Measurements from ENCODE around the gene ARSI.

The ARSI gene

DNA sequence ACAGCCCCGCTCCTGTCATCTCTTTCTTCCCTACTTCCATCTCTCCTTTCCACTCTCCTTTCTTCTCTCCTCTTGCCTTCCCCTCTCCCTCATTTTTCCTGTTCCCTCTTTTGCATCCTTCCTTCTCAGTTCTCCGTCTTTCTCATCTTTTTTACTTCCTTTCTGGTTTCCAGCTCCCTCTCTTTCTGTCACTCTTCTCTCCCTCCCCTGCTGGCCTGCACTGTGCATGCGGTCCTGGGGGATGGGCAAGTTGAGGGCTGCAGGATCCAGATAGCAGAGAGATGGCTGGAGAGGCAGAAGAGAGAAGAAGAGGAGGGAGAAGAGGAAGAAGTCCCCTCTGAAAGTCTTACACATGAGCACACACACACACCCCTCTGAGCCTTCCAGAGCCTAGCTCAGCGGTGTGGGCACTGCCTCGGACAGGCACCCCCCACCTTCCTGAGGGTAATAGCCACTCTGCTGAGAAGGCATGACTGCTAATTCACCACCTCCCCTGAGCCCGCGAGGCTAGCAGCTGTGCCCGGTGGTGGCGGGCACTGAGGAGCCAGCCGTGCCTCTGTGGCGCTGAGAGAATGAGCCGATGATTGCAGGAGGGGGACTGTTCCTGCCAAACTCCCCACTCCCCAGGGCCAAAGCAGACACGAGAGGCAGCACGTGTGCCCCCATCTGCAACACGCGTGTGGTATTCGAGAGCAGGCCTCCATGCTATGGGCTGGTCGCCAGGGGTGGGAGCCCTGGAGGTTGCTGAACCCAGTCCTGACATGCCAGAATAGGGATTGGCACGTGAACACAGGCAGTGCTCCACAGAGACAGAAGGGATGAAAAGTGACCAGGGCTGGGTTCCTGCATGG lies 9.4 kb downstream of the ARSI start:
- no peak for DNase-seq (ENCODE audit: low spot score)

GRCh38 chr5:150291388-150292385 lies 11.0 kb downstream of the ARSI start:
- DNase-seq (ENCODE audit: low spot score): no peak

- DNase-seq (ENCODE audit: low spot score): no peak
Observed at GRCh38 chr5:150289551-150290390, 12.9 kb downstream of the ARSI start, which contains the start of gene CAMK2A. Gene CAMK2A, minus strand, starts transcription at chr5:150289773. Its CDS starts 148 bp downstream, at chr5:150289625.

GRCh38 chr5:150288791-150289190 lies 13.9 kb downstream of the ARSI start:
- no peak for DNase-seq (ENCODE audit: low spot score)

DNA sequence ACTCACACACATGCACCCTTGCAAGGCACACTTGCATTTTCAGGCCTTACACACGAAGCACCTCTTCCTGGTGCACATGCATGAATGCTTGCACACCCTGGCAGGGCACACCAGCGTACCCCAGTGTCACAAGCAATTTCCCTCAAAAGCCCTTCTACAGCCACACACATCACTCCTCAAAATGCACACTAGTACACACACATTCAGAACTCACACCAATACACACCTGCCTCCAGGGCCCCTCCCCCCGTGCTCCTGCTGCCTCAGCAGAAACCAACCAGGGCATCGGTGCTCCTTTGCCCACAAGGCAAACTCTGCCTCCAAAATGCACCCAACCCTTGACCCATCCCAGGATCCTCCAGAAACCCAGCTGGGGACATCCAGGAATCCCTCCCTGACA lies 14.3 kb downstream of the ARSI start:
- no peak for DNase-seq (ENCODE audit: low spot score)

GRCh38 chr5:150286820-150287219 lies 15.9 kb downstream of the ARSI start:
- DNase-seq (ENCODE audit: low spot score): no peak

GRCh38 chr5:150285114-150285513 lies 17.6 kb downstream of the ARSI start:
- DNase-seq (ENCODE audit: low spot score): no peak

GRCh38 chr5:150284311-150284710 lies 18.4 kb downstream of the ARSI start:
- DNase-seq (ENCODE audit: low spot score): no peak

- DNase-seq (ENCODE audit: low spot score): no peak
Observed at GRCh38 chr5:150283904-150284303, 18.8 kb downstream of the ARSI start.

GRCh38 chr5:150281987-150282386 lies 20.7 kb downstream of the ARSI start:
- DNase-seq (ENCODE audit: low spot score): no peak

- no peak for DNase-seq (ENCODE audit: low spot score)
Observed at GRCh38 chr5:150279330-150280020, 23.2 kb downstream of the ARSI start.

DNA sequence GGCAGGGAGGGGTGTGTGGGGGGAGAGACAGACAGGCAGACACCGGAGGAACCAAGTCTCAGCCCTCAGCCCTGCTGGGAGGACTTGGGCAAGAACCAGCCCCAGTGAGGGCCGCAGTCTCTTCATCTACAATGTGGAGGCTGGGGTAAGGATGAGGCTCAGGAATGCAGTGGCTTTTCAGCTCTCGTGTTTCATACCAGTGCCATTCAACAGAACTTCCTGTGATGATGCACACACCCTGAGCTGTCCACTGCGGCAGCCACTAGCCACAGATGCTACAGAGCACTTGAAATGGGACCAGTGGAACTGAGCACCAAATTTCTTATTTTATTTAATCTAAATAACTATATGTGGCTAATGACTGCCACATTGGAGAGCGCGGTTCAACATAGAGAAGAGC lies 23.8 kb downstream of the ARSI start:
- no peak for DNase-seq (ENCODE audit: low spot score)

GRCh38 chr5:150278046-150278730 lies 24.5 kb downstream of the ARSI start:
- no peak for DNase-seq (ENCODE audit: low spot score)

DNA sequence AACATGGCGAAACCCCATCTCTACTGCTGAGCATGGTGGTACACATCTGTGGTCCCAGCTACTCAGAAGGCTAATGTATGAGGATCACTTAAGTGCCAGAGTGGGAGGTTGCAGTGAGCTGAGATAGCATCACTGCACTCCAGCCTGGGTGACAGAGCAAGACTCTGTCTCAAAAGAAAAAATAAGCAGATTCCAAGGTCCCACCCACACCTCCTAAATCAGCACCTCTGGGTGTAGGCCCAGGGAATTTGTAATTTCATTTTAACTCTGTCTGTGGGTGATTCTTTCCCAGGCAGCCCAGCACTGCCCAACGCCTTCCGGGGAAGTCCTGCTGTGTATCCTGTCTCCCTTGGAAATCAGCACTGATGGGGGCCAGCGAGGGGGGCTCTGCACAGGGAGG lies 25.7 kb downstream of the ARSI start:
- DNase-seq (ENCODE audit: low spot score): no peak

DNA sequence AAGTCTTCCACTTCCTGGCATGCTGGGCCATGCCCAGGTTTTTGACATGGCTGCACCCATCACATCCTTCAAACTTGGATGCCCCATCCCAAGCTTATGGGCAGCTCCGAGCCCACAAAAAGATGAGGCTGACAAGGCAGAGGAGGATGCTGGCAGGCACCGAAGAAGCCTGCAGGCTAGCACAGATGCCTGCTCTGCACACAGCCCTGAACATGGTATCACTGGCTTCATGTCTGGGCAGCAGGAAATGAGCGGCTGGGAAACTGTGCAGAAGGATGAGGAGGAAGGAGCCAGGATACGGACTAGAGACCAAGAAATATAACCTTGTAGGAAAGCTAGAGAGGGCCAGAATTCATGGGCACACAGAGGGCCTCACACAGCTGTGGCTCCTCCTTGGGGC lies 27.9 kb downstream of the ARSI start:
- no peak for DNase-seq (ENCODE audit: low spot score)

DNA sequence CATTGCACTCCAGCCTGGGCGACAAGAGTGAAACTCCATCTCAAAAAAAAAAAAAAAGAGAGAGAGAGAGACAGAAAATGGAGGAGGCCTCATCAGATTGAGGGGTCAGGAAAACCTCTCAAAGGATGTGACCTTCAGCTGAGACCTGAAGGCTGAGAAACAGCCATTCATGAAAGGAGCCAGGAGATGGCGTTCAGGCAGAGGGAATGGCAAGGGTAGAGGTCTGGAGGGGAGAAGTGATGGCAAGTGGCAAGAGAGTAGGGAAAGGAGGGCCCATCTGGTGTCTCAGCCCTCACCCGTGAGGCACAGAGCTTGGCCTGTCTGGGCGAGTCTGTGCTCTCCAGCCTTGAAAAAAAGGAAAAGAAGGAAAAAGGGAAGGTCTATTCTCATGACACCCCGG lies 30.2 kb downstream of the ARSI start:
- peak; percentile 18 for DNase-seq (ENCODE audit: low spot score)

- no peak for DNase-seq (ENCODE audit: low spot score)
Observed at GRCh38 chr5:150271923-150272322, 30.8 kb downstream of the ARSI start.

GRCh38 chr5:150271296-150271692 lies 31.4 kb downstream of the ARSI start:
- DNase-seq (ENCODE audit: low spot score): no peak

DNA sequence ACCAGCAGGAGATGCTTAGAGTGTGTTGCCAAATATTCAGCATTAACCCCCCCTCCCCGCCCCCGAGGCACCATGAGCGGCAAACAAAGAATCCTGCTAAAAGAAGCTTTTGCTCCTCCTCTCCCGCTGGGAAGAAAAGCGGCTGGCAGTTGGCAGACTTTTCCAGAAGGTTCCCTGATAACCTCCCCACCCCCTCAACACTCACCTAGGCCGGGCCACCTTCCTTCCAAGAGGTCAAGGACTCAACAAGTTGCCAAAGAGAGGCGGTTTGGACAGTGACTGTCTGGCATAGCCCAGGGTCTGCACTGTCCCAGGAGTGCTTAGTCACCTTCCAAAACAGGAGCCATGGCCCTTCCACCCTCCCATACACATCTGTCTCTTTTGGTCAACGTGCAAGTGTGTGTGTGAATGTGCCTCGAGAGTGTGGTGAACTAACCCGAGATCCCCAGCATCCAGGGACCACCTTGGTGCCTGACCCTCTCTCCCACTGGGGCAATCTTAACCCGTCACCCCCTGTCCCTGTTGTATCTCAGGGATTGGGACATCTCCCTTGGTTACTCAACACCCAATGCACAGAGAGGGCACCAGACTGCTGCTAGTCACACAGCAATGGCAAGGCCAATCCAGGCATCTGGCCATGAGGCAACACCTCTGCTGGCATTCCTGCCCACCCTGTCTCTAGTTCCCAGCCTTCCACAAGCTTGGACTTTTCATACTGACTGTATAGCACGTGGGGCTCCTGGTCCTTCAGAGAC lies 32.0 kb downstream of the ARSI start:
- no peak for DNase-seq (ENCODE audit: low spot score)

GRCh38 chr5:150266871-150267291 lies 35.8 kb downstream of the ARSI start:
- DNase-seq (ENCODE audit: low spot score): no peak
